Keratinocyte (primary cell): Measurements from ENCODE around the gene SUSD4. TPM values are rescaled to one million over a fixed set of nuclear protein-coding genes. Genes with fewer than 3 reads are reported as not detected.

Experiments used
- DNase-seq: peaks from one replicate; pipeline ENCODE4 v3.0.0-alpha.2; 2011; ENCODE audit warnings: low read depth, missing footprints, low spot score
- FAIRE-seq: peaks from 2 replicates; lab custom pipeline; 2011; peaks lifted over from hg19 to GRCh38; lab: Jason Lieb, UNC
- H2AFZ ChIP-seq: 2 replicates; pipeline ENCODE4 v1.6.0; 2012; ENCODE audit warnings: low read length, control low read depth, inconsistent platforms; ENCODE audit not compliant: control insufficient read depth
- H3K27ac ChIP-seq: 2 replicates; pipeline ENCODE4 v1.5.1; 2011; ENCODE audit warnings: low read length; ENCODE audit not compliant: control insufficient read depth, insufficient read depth
- H3K27me3 ChIP-seq: 3 replicates; pipeline ENCODE4 v1.6.0; 2011; ENCODE audit warnings: low read length; ENCODE audit not compliant: control insufficient read depth, insufficient read depth; ENCODE audit errors: extremely low read depth
- H3K36me3 ChIP-seq, 2 experiments: 2 replicates in 1 of 2; 3 replicates in 1 of 2; pipeline ENCODE4 v1.5.1; 2011; ENCODE audit warnings: low read length in 2 of 2, mild to moderate bottlenecking in 1 of 2; ENCODE audit not compliant: control insufficient read depth in 2 of 2, insufficient read depth in 2 of 2; ENCODE audit errors: extremely low read depth in 1 of 2
- H3K4me1 ChIP-seq: 3 replicates; pipeline ENCODE4 v1.5.1; 2011; ENCODE audit warnings: low read length; ENCODE audit not compliant: control insufficient read depth, insufficient read depth; ENCODE audit errors: extremely low read depth
- H3K4me2 ChIP-seq: 3 replicates; pipeline ENCODE4 v1.6.0; 2011; ENCODE audit warnings: low read depth, low read length; ENCODE audit not compliant: control insufficient read depth, insufficient read depth; ENCODE audit errors: extremely low read depth
- H3K4me3 ChIP-seq, 3 experiments: fragments of 200-600 bp in 1 of 3; sonication (generic) in 1 of 3; 2 replicates in 2 of 3; 3 replicates in 1 of 3; pipeline ENCODE4 v1.5.1; 2011 to 2016; ENCODE audit warnings: low read length in 3 of 3, mild to moderate bottlenecking in 3 of 3, control low read depth in 2 of 3, inconsistent platforms in 1 of 3, low read depth in 1 of 3, mixed read lengths in 1 of 3, mixed run types in 1 of 3, moderate library complexity in 1 of 3; ENCODE audit not compliant: control insufficient read depth in 2 of 3, insufficient read depth in 2 of 3; ENCODE audit errors: extremely low read depth in 1 of 3
- H3K79me2 ChIP-seq: 2 replicates; pipeline ENCODE4 v1.6.0; 2012; ENCODE audit warnings: low read length; ENCODE audit not compliant: control insufficient read depth, insufficient read depth
- H3K9ac ChIP-seq: 3 replicates; pipeline ENCODE4 v1.6.0; 2011; ENCODE audit warnings: low read length; ENCODE audit not compliant: control insufficient read depth, insufficient read depth; ENCODE audit errors: extremely low read depth
- H3K9me1 ChIP-seq: 3 replicates; pipeline ENCODE4 v1.6.0; 2011; ENCODE audit warnings: low read length; ENCODE audit not compliant: control insufficient read depth, insufficient read depth; ENCODE audit errors: extremely low read depth
- H3K9me3 ChIP-seq: 2 replicates; pipeline ENCODE4 v1.5.1; 2012; ENCODE audit warnings: low read depth, low read length; ENCODE audit not compliant: control insufficient read depth
- H4K20me1 ChIP-seq: 3 replicates; pipeline ENCODE4 v1.6.0; 2011; ENCODE audit warnings: low read length; ENCODE audit not compliant: control insufficient read depth, insufficient read depth; ENCODE audit errors: extremely low read depth
- EZH2 ChIP-seq: IDR thresholded peaks from one replicate; pipeline ENCODE4 v1.6.1; 2012; ENCODE audit warnings: inconsistent platforms, mild to moderate bottlenecking, low read length, moderate library complexity
- dilution Hi-C: fragments of 300-500 bp; cut with MboI; formaldehyde crosslinking; loops from one replicate; pipeline ENCODE4 v1.7.0; 2020; ENCODE audit warnings: low sequenced_read_pairs; ENCODE audit not compliant: extremely low pct_ligation_motif_present
- polyA plus RNA-seq, 5 experiments: library from polyadenylated mRNA; depleted of rRNA in 3 of 5; stranded (reverse) in 3 of 5; stranded (forward) in 1 of 5; unstranded in 1 of 5; fragments of >200 nt; gene quantifications; 1 replicate in 1 of 5; 2 replicates in 3 of 5; 3 replicates in 1 of 5; pipeline versions ENCODE4 v1.2.1 to v1.2.3, GENCODE V29; 2011 to 2012; ENCODE audit warnings: missing spikeins in 2 of 5, low read depth in 1 of 5, low replicate concordance in 1 of 5
- TF ChIP-seq, protein P1 (sequence below), 3 experiments: IDR thresholded peaks in 1 of 3; conservative IDR thresholded peaks in 1 of 3; optimal IDR thresholded peaks in 1 of 3; 2 replicates in 2 of 3; 3 replicates in 1 of 3; pipeline versions ENCODE3 to v1.5.1; 2011; ENCODE audit warnings: low read length in 3 of 3, mild to moderate bottlenecking in 3 of 3, moderate library complexity in 2 of 3, control low read depth in 1 of 3, inconsistent platforms in 1 of 3; ENCODE audit not compliant: insufficient read depth in 2 of 3; ENCODE audit errors: extremely low read depth in 1 of 3

The SUSD4 gene
- polyA plus RNA-seq, 1 donor (not counting 4 experiments of a cell fraction or from before 2014, with no cell fraction given) = 1.6 TPM

GRCh38 chr1:223411710-223412109 is 47.7 kb upstream of the SUSD4 start:
- Histone ChIP-seq H3K9ac (no peak overlapping the region), H3K9me3 (no peaks in the 10 kb centered on the region), H3K79me2 (no peaks in the 10 kb centered on the region), H3K4me3 (no peak overlapping the region), H3K4me2 (no peak overlapping the region), H4K20me1 (no peaks in the 10 kb centered on the region), H2AFZ (no peak overlapping the region), H3K4me1 (no peaks in the 10 kb centered on the region), H3K9me1 (no peaks in the 10 kb centered on the region), H3K27ac (no peak overlapping the region), H3K36me3 (no peaks in the 10 kb centered on the region), H3K27me3 (no peaks in the 10 kb centered on the region)
- TF ChIP-seq EZH2 = no peak
- TF ChIP-seq, protein P1, sequence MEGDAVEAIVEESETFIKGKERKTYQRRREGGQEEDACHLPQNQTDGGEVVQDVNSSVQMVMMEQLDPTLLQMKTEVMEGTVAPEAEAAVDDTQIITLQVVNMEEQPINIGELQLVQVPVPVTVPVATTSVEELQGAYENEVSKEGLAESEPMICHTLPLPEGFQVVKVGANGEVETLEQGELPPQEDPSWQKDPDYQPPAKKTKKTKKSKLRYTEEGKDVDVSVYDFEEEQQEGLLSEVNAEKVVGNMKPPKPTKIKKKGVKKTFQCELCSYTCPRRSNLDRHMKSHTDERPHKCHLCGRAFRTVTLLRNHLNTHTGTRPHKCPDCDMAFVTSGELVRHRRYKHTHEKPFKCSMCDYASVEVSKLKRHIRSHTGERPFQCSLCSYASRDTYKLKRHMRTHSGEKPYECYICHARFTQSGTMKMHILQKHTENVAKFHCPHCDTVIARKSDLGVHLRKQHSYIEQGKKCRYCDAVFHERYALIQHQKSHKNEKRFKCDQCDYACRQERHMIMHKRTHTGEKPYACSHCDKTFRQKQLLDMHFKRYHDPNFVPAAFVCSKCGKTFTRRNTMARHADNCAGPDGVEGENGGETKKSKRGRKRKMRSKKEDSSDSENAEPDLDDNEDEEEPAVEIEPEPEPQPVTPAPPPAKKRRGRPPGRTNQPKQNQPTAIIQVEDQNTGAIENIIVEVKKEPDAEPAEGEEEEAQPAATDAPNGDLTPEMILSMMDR (optimal IDR thresholded peaks at IDR 0.05 in 1 of 3, IDR thresholded peaks at IDR 0.05 in 1 of 3, conservative IDR thresholded peaks at IDR 0.05 in 1 of 3; ENCODE audit: extremely low read depth in 1 of 3, insufficient read depth in 2 of 3, low read length in 3 of 3) = no peak
- DNase-seq (no peak), FAIRE-seq (no peak)
- dilution Hi-C loops = no loop called here

DNA sequence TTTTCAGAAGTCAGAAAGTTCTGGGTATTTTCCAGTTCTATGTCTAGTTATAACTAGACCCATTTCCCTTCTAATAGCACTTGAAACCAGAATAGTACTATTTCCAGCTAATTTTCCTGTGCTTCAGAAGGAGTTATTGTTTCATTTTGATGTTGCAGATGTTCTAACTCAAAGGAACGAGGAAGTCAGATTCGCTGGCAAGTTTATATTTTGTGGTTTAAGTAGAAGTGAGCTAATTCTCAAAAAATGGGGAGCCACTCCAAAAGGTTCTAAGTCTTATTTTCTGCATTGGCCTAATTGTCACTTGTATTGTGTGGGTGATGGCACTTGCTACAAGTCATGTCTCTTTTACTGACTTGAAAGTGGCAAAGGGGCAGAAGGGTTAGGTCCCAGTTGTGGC is 47.3 kb upstream of the SUSD4 start:
- H3K36me3 ChIP-seq = no peaks in the 10 kb centered on the region
- no peak overlapping the region for H2AFZ ChIP-seq
- H3K27ac ChIP-seq = no peak overlapping the region
- TF ChIP-seq, protein P1 (optimal IDR thresholded peaks at IDR 0.05 in 1 of 3, IDR thresholded peaks at IDR 0.05 in 1 of 3, conservative IDR thresholded peaks at IDR 0.05 in 1 of 3; ENCODE audit: extremely low read depth in 1 of 3, insufficient read depth in 2 of 3, low read length in 3 of 3) = no peak
- no peak for TF ChIP-seq EZH2
- H3K4me2 ChIP-seq = no peak overlapping the region
- H3K4me1 ChIP-seq = no peaks in the 10 kb centered on the region
- dilution Hi-C loops = no loop called here
- no peak overlapping the region for H3K4me3 ChIP-seq
- no peaks in the 10 kb centered on the region for H3K9me1 ChIP-seq
- FAIRE-seq (peak; percentile 59), DNase-seq (no peak)
- no peaks in the 10 kb centered on the region for H3K9me3 ChIP-seq
- H4K20me1 ChIP-seq = no peaks in the 10 kb centered on the region
- no peak overlapping the region for H3K9ac ChIP-seq
- no peaks in the 10 kb centered on the region for H3K27me3 ChIP-seq
- H3K79me2 ChIP-seq = no peaks in the 10 kb centered on the region
